ENCODE results near the gene CAPRIN1.

CAPRIN1 gene

GRCh38 chr11:34051349-34052035 lies at the start of gene CAPRIN1:
Gene CAPRIN1 (plus strand): TSS chr11:34051731. CDS start chr11:34052421, 690 bp downstream.
- DNase-seq: peak; percentile 39 to 93 (median 88)

- DNase-seq: peak in 1 of 14 donors; percentile 4
Observed at GRCh38 chr11:34002420-34002819, 49.1 kb upstream of the CAPRIN1 start.

- no peak for DNase-seq
Observed at GRCh38 chr11:34004236-34004635, 47.3 kb upstream of the CAPRIN1 start.

- DNase-seq: no peak
Observed at GRCh38 chr11:34006876-34007275, 44.7 kb upstream of the CAPRIN1 start.

GRCh38 chr11:34012734-34013133 lies 38.8 kb upstream of the CAPRIN1 start:
- no peak for DNase-seq

GRCh38 chr11:34013898-34014571 lies 37.5 kb upstream of the CAPRIN1 start:
- DNase-seq: peak in 1 of 14 donors; percentile 15

- no peak for DNase-seq
Observed at GRCh38 chr11:34021977-34022735, 29.4 kb upstream of the CAPRIN1 start.

- DNase-seq: no peak
Observed at GRCh38 chr11:34026432-34026831, 25.1 kb upstream of the CAPRIN1 start.

- no peak for DNase-seq
Observed at GRCh38 chr11:34027516-34028408, 23.8 kb upstream of the CAPRIN1 start.

- DNase-seq: peak in 8 of 14 donors; percentile 2 to 42 (median 20)
Observed at GRCh38 chr11:34028425-34028824, 23.1 kb upstream of the CAPRIN1 start.

GRCh38 chr11:34029176-34029575 lies 22.4 kb upstream of the CAPRIN1 start:
- DNase-seq: no peak

GRCh38 chr11:34030382-34030781 lies 21.1 kb upstream of the CAPRIN1 start:
- DNase-seq: peak in 1 of 14 donors; percentile 5

GRCh38 chr11:34033399-34033798 lies 18.1 kb upstream of the CAPRIN1 start:
- no peak for DNase-seq

GRCh38 chr11:34034053-34034452 lies 17.5 kb upstream of the CAPRIN1 start:
- DNase-seq: no peak

GRCh38 chr11:34036456-34036855 lies 15.1 kb upstream of the CAPRIN1 start:
- DNase-seq: no peak

GRCh38 chr11:34037016-34037415 lies 14.5 kb upstream of the CAPRIN1 start:
- DNase-seq: no peak

GRCh38 chr11:34040571-34040970 lies 11.0 kb upstream of the CAPRIN1 start:
- DNase-seq: no peak

GRCh38 chr11:34044664-34045485 lies 6.7 kb upstream of the CAPRIN1 start:
- DNase-seq: peak in 1 of 14 donors; percentile 1

GRCh38 chr11:34049028-34049427 lies 2.5 kb upstream of the CAPRIN1 start:
- DNase-seq: no peak

- DNase-seq: no peak
Observed at GRCh38 chr11:34050581-34051348, 766 bp upstream of the CAPRIN1 start.
